T-helper 2 cell (primary cell): ENCODE measurements around the gene FNBP1.
A peak's percentile ranks its signal among the peaks of the same experiment; 100 is the strongest.

Experiments
- DNase-seq, 5 experiments: peaks; one replicate each; pipeline versions ENCODE4 v3.0.0 to v3.0.0-alpha.2; 2012 to 2022

FNBP1 gene

GRCh38 chr9:129853614-129854013 is 189.4 kb downstream of the FNBP1 start:
- no peak for DNase-seq

DNA sequence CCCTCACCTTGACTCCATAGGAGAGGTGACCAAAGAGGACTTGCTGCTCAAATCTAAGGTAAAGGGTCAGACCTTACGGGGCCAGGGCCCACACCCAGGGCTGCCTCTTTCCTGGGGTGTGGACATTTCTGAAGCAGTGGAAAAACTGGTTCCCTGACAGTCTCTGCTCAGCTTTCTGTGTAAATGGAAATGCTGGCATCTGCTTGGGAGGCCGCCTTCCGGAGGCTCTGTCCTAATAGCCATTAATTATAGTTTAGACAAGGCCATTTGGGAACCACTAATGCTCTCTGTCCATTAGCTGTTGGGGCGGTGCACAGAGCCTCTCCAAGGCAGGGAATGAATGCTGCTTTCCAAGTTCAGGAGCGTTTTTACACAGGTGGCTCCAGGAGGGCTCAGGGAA is 190.4 kb downstream of the FNBP1 start:
- no peak for DNase-seq

- DNase-seq: no peak
Measured at GRCh38 chr9:129851821-129852220, 191.2 kb downstream of the FNBP1 start.

GRCh38 chr9:129850821-129851550 is 192.0 kb downstream of the FNBP1 start:
- DNase-seq: no peak

DNA sequence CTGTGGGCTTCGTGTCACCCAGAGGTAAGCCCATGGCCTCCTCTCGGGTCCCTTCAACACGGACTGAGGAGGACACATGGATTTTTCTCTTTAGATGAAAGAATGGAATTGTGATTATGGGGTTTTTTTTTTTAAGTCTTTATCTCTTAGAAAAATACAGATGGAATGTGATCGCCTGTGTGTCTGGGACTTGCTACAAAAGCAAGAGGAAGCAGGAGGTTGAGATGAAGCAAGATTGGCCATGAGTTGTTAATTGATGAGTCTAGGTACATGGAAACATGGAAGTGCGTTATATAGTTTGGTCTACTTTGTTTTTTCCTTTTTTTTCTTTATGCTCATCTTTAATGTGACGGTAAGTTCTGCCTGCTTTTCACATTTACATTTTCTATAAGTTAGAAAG is 193.1 kb downstream of the FNBP1 start:
- DNase-seq: no peak

GRCh38 chr9:129848712-129849441 is 194.1 kb downstream of the FNBP1 start:
- no peak for DNase-seq

DNA sequence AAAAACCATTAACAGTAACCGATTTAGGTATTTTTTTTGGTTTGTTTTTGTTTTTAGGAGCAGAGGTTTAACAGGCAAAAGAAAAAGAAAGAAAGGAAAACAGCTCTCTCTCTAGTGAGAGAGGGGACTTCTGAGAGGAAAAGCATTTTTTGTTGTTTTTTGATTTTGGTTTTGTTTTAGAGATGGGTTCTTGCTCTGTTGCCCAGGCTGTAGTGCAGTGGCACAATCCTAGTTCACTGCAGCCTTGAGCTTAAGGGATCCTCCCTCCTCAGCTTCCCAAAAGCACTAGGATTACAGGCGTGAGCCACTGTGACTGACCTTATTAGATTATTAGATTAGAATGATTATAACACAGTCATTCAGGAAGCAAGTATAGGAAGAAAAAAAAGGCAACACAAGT is 197.6 kb downstream of the FNBP1 start:
- no peak for DNase-seq

- no peak for DNase-seq
Measured at GRCh38 chr9:129841071-129841470, 201.9 kb downstream of the FNBP1 start.

GRCh38 chr9:129840034-129840433 is 203.0 kb downstream of the FNBP1 start:
- no peak for DNase-seq

- no peak for DNase-seq
Measured at GRCh38 chr9:129839324-129840023, 203.5 kb downstream of the FNBP1 start.

DNA sequence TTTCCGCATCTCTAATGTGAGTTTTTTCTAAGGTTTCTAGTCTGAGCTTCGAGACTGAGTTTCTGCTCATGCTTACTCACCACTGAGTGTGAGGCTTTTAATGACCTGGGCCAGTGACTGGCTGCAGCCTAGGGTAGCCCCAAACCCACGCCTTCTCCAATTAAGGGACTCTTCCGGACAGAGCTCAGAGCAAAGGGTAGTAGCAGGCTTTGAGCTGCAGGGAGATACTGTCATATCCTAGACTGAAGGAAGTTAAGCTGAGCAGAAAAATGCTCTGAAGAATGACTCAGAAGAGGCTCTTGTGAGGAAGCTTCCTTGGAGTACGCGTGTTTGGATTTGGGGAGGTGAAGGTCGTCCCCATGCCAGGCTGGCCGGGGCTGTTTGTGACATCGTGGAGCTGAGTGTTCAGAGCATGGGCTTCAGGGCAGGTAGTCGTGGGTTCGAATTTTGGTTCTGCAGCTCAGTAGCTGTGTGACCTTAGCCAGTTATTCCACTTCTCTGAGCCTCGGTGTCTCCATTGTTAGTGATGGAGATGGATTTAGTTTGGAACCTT is 204.2 kb downstream of the FNBP1 start:
- peak in 1 of 5 experiments; percentile 50 for DNase-seq
